NK-92 (cell line): ENCODE results near the gene MSANTD3.

ENCODE experiments used
- DNase-seq: peaks from one replicate; lab custom pipeline; 2025; ENCODE audit not compliant: unreplicated experiment; lab: John Stamatoyannopoulos, UW

The MSANTD3 gene

GRCh38 chr9:100465274-100465673 is 38.3 kb downstream of the MSANTD3 start:
- no peak for DNase-seq

- DNase-seq = no peak
Observed at GRCh38 chr9:100465761-100466160, 38.8 kb downstream of the MSANTD3 start.

- DNase-seq = no peak
Observed at GRCh38 chr9:100466171-100466828, 39.4 kb downstream of the MSANTD3 start.

- no peak for DNase-seq
Observed at GRCh38 chr9:100466829-100467221, 39.9 kb downstream of the MSANTD3 start.

DNA sequence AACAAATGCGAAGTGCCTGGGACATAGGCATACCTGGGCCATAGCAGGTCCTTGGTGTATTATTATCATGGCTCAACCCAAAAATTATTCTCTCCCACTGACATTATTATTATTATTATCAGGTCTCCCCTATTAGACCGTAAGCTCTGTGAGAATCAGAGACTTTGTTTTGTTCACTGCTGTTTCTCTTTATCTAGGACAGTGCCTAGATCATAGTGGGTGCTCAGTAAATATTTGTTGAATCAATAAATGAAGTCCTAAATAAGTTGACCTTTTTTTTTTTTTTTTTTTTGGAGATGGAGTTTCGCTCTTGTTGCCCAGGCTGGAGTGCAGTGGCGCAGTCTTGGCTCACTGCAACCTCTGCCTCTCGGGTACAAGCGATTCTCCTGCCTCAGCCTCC is 41.1 kb downstream of the MSANTD3 start:
- no peak for DNase-seq

- no peak for DNase-seq
Observed at GRCh38 chr9:100472268-100472667, 45.3 kb downstream of the MSANTD3 start.

- no peak for DNase-seq
Observed at GRCh38 chr9:100472788-100473275, 45.9 kb downstream of the MSANTD3 start, which contains the start of gene TMEFF1. Gene TMEFF1 (plus strand): TSS chr9:100473149. CDS start chr9:100473545, 396 bp downstream.

DNA sequence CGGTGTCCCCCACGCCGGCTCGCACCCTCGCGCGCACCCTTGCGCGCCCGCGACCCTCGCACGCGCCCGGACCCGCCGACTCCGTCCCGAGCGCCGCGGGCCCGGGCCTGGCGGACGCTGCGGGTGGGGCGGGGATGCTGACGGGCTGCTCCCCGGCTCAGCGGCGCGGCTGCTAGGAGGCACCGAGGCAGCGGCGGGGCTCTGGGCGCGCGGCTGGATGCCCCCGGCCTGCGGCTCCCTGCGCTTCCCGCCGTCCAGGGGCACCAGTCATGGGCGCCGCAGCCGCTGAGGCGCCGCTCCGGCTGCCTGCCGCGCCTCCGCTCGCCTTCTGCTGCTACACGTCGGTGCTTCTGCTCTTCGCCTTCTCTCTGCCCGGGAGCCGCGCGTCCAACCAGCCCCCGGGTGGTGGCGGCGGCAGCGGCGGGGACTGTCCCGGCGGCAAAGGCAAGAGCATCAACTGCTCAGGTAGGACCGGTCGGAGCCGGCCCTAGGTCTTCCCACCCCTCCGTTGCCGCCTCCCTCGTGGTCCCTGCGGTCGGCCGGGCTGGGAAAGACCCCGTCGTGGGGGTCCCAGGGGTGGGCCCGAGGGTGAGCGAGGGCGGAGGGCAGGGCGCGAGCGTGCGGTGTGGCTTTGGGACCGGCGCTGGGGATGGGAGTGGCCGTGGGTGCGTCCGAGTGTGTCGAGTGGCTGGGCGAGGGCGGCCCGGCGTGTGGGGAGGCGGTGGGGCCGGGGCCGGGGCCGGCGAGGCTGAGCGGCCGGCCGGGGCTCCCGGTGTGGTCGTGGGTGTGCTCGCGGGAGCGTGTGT is 46.5 kb downstream of the MSANTD3 start:
- no peak for DNase-seq

GRCh38 chr9:100474082-100474923 is 47.4 kb downstream of the MSANTD3 start:
- no peak for DNase-seq

- DNase-seq = no peak
Observed at GRCh38 chr9:100474924-100475276, 48.0 kb downstream of the MSANTD3 start.

DNA sequence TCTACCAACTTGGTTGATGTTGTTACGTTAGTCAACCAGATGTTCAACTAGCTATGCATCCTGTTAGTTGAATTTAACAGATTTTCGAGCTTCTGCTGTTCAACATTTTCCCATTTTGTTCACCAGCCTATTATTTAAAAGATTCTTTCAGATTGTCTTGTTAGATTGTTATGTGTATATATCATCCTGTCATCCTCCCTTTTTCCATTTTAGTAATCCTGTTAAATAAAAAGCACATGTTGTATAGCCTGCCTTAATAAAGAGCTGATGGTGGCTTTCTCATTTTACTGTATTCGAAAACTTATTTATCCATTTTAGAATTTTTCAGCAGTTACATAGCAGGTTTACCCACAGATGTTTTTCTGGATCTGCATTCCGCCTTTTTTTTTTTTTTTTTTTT is 50.3 kb downstream of the MSANTD3 start:
- DNase-seq = no peak

- no peak for DNase-seq
Observed at GRCh38 chr9:100478192-100478591, 51.2 kb downstream of the MSANTD3 start.

DNA sequence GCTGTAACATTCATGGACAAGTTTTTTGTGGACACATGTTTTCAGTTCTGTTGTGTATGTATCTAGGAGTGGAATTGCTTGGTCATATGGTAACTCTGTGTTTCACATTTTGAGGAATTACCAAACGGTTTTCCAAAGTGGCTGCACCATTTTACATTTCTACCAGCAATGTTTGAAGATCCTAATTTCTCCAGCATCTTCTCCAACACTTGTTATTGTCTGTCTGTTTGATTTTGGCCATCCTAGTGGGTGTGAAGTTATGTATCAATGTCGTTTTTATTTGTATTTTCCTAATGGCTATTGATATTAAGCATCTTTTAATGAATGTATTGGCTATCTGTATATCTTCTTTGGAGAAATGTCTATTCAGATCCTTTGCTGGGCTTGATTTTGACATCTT is 52.9 kb downstream of the MSANTD3 start:
- no peak for DNase-seq

- no peak for DNase-seq
Observed at GRCh38 chr9:100485196-100485595, 58.3 kb downstream of the MSANTD3 start.

GRCh38 chr9:100486479-100487176 is 59.7 kb downstream of the MSANTD3 start:
- no peak for DNase-seq

GRCh38 chr9:100488177-100488576 is 61.2 kb downstream of the MSANTD3 start:
- no peak for DNase-seq

DNA sequence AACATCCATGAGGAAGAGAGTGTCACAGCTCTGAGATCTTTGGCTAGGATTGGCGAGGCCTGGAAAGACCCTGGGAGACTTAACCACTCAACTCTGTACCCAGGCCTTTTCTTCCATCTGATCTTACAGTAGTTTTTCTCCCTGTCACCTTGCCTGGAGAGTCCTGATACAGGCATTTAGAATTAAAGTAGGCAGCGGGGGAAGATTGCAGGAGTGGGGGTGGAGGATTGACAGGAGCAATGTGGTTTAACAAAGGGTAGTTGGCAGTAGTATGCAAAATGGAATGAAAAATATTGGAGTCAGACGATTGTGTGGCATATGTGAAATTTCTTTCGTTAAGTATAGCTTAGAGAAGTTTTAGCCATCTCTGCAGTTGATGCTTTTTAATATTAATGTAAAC is 62.9 kb downstream of the MSANTD3 start:
- DNase-seq = no peak

DNA sequence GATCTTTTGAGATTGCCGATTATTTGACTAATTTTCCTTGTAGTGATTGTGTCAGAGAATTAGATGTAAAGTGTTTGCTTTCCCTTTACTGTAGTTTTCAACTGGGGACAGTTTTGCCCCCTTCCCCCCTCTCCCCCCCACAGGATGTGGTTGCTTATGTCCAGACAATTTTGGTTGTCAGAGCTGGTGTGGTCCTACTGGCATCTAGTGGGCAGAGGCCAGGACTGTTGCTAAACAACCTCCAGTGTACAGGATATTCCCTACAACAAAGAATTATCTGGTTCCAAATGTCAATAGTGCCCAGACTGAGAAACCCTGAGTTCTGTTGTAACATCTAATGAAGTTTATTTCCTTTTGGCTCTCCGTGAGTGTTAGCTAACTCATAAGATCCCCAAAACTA is 66.0 kb downstream of the MSANTD3 start:
- DNase-seq = no peak

GRCh38 chr9:100498592-100498991 is 71.6 kb downstream of the MSANTD3 start:
- DNase-seq = no peak

GRCh38 chr9:100499460-100499859 is 72.5 kb downstream of the MSANTD3 start:
- no peak for DNase-seq

GRCh38 chr9:100499866-100500265 is 72.9 kb downstream of the MSANTD3 start:
- DNase-seq = no peak
